Left renal cortex interstitium (tissue), 4 donors: ENCODE data around the gene TMEM14A. TPM values are rescaled to one million over a fixed set of nuclear protein-coding genes. Genes with fewer than 3 reads are reported as not detected.
A peak's percentile ranks its signal among the peaks of the same experiment; 100 is the strongest.

Source experiments
- DNase-seq, 4 donors: peaks; one replicate each; pipeline ENCODE4 v3.0.0-alpha.2; 2013; ENCODE audit warnings: low read depth in 4 of 4, low spot score in 2 of 4, missing footprints in 1 of 4
- polyA plus RNA-seq, 4 donors: library from polyadenylated mRNA; unstranded; fragments of 120-200 nt; gene quantifications; one replicate each; pipeline ENCODE4 v1.2.1, GENCODE V29; 2013; ENCODE audit not compliant: insufficient read length in 4 of 4

The TMEM14A gene, protein sequence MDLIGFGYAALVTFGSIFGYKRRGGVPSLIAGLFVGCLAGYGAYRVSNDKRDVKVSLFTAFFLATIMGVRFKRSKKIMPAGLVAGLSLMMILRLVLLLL
- polyA plus RNA-seq, result 10 to 100 TPM; 37.1 to 51.3 (median 50.0) TPM

- DNase-seq, result peak; percentile 75 to 85 (median 80)
These were observed at the start of gene TMEM14A for GRCh38 chr6:52670502-52671409. Gene TMEM14A (plus strand): TSS chr6:52671113. CDS start chr6:52677103, 5,990 bp downstream.

DNA sequence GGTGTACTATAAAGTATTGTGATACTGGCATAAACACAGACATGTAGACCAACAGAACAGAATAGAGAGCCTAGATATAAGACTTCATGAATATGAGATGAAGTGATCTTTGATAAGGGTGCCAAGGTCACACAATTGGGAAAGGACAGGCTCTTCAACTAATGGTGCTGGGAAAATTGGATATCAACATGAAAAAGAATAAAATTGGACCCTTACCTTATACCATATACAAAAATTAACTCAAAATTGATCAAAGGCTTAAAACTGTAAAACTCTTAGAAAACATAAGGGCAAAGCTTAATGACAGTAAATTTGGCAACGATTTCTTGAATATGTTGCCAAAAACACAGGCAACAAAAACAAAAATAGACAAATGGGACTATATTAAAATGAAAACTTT, 49.3 kb upstream of the TMEM14A start:
- no peak for DNase-seq

GRCh38 chr6:52622810-52623209, 48.1 kb upstream of the TMEM14A start:
- no peak for DNase-seq

DNA sequence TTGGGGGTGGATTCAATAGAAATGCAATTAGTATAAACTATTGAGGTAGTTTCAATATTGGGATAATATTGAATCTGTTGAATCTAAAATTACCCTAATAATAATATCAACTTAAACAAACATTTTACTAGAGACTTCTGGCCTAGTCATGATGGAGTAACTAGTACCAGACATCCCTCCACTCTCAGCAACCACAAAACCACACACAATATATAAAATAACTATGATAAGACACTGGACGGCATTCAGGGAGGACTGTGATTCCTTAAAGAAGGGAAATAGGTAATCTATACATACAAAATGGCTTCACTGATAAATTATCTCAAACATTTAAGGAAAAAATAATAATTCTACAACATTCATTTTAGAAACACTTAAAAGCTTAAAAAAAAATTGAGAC, 38.9 kb upstream of the TMEM14A start:
- DNase-seq, result no peak

GRCh38 chr6:52634211-52634610, 36.7 kb upstream of the TMEM14A start:
- DNase-seq, result no peak

GRCh38 chr6:52635049-52635577, 35.8 kb upstream of the TMEM14A start:
- no peak for DNase-seq

DNA sequence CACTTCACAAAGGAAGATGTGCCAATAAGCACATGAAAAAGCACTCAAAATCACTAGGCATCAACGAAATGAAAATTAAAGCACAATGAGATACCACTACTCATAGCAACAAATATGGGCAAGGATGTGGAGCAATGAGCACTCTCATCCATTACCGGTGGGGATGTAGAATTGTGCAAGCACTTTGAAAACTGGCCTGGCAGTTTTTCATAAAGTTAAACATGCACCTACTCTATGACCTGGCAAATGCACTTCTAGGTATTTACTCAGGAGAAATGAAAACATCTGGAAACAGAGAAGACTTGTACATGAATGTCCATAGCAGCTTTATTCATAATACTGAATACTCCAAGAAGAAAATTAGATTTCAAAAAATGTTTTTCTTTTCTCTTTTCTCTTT, 34.1 kb upstream of the TMEM14A start:
- no peak for DNase-seq

DNA sequence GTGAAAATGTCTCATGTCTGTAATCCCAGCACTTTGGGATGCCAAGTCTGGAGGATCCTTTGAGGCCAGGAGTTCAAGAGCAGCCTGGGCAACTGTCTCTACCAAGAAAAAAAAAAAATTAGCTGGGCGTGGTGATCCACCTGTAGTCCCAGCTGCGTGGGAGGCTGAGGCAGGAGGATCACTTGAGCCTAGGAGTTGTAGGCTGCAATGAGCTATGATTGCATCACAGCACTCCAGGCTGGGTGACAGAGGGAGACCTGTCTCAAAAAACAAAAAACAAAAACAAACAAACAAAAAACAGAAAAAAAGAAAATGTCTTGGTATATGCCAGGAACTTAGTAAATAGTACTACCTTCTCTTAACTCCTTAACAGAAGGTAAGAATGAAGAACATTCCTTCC, 31.4 kb upstream of the TMEM14A start:
- no peak for DNase-seq

GRCh38 chr6:52640170-52640569, 30.7 kb upstream of the TMEM14A start:
- no peak for DNase-seq

DNA sequence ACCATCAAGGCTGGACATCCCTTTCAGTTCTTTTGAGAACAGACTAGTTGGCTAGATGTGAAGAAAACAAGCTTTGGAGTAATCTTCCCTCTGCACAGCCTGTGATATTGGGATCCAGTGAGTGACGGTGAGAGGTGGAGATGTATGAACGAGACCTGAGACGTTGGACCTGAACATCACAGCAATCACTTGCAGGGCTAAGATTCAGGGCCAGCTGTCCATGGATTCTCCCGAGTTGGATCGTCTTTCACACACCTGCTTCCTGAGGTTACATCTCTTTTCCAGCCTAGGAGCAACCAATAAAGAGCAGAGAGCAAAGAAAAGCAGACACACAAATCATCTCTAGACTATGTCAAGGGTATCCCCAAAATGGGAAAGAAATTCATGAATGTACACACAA, 30.0 kb upstream of the TMEM14A start:
- DNase-seq, result no peak

DNA sequence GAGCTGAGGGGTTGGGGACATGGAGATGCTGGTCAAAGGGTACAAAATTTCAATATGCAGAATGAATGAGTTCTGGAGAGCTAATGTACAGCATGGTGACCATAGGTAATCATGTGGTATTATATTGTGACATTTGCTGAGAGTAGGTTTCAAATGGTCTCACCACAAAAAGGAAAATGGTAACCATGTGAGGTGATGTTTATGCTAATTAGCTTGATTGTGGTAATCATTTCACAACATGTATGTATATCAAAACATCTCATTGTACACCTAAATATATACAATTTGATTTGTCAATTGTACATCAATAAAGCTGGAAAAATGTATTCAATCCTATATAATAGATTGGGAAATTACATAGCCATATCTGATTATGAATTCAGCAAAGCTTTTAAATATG, 29.5 kb upstream of the TMEM14A start:
- DNase-seq, result no peak

DNA sequence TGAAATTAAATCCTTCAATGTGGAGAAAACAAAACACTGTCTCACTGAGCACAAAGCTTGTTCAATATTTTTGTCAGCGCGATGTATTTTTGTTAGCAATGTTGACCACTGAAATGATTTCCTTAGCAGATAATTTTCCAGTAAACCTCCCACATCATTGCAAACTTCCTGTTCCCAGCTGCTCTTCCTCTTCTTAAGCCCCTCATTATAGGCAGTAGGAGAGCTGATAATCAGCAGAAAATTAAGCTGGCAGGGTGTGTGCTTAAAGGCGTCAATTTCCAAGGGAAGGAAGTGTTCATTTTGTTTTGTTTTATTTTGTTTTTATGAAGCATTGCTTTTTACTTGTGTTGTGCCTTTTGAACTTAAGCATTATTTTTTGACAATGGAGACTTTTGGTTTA, 29.1 kb upstream of the TMEM14A start:
- no peak for DNase-seq

DNA sequence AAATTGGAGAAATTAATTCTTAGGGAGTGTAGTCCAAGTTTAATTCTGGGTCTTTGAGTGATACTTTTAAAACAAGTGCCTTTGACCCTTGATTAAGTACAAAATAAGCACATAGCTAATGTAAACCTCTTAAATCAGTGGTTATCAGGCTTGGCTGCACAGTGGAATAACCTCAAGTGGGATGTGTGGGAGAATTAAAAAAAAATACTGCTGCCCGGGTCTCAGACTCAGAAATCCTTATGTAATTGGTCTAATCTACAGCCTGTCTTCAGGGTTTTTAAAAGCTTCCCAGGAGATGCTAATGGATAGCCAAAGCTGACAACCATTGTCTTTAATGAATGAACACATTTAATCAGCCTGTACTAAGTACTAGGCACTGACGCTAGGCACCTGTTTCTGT, 28.5 kb upstream of the TMEM14A start:
- no peak for DNase-seq

DNA sequence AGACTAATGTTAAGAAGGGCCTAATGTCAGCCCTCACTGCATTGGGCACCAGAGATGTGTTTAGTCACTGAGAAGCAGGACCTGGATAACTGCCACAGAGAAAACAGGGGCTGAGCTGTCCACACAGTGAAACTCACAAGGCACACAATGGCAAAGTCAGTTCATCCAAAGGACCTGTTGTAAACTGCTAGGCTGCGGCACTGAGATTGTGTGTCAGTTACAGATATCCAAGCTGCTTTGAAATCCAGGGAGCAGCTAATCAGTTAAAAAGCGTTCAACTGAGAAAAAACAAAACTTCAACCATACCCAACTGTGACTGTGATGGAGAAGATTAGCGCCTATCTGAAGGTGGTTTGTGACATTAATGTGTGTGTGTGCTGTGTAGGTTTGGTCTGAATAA, 27.8 kb upstream of the TMEM14A start:
- no peak for DNase-seq

GRCh38 chr6:52644253-52644652, 26.7 kb upstream of the TMEM14A start:
- no peak for DNase-seq

- no peak for DNase-seq
These were observed 24.9 kb upstream of the TMEM14A start for GRCh38 chr6:52645976-52646375.

- DNase-seq, result no peak
These were observed 23.7 kb upstream of the TMEM14A start for GRCh38 chr6:52647199-52647598.

DNA sequence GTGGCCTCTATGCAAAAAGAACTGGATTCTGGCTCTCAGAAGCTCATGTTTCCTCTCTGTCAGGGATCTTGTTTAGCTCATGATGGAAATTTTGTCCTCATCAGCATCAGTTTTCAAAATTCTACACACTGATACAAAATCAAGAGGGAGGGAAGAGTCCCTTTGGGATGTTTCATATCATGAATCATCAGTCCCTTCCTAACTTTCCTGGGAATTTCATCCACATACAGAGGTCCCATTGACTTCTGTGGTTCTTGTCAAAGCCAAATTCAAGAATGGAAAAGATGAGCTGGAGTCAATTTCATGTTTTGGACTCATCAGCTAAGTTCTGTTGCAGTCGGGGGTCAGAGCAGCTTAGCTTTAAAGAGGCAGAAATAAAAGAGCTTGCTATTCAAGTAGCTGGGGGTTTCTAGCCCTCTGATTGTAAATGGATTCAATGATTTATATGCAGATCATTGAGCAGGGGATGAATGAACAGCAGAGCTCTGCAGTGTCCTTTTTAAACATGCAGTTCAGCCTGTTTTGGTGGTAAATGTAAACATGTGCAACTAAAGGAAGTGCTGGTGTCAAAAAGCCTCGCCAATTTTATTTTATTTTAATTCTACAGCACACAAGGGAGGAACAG, 21.3 kb upstream of the TMEM14A start:
- no peak for DNase-seq

DNA sequence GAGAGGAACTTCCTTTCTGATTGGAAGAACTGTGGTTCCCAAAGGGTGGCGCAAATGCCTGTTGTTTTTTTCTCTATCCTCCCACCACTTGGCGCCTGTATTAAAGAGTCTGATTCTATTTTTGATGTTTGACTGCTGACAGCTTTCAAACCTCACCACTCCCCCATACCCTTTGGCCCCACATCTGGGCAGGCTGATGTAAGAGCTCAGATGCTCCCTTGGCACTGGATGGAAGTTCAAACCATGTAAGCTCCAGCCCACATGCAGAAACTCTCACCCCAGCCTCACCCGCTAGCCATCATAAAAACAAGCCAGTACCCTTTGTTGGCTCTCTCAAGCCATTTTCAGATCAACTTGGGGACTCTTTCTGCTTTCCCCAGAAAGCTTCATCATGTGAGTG, 20.0 kb upstream of the TMEM14A start:
- no peak for DNase-seq

GRCh38 chr6:52653151-52653550, 17.8 kb upstream of the TMEM14A start:
- no peak for DNase-seq

GRCh38 chr6:52654007-52654406, 16.9 kb upstream of the TMEM14A start:
- DNase-seq, result no peak

DNA sequence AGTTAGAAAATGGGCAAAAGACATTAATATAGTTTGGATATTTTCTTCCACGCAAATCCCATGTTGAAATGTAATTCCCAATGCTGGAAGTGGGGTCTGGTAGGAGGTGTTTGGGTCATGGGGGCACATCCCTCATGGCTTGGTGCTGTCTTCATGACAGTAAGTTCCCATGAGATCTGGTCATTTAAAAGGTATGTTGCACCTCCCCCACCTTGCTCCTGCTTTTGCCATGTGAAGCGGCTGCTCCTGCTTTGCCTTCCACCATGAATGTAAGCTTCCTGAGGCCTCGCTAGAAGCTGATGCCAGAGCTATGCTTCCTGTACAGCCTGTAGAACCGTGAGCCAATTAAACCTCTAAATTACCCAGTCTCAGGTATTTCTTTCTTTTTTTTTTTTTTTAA, 16.3 kb upstream of the TMEM14A start:
- DNase-seq, result no peak
